HG03469 (cell line): ENCODE results near the gene MTHFR.
"Not testable (repeated sequence)": the region's sequence is repeated elsewhere in the genome, so short reads cannot be mapped to it uniquely, and the experiment has no call there.

ENCODE experiments used
- ATAC-seq: cut with Tn5 transposase; IDR thresholded peaks from one replicate; pipeline ENCODE4 v1.9.1; 2021; ENCODE audit warnings: mild to moderate bottlenecking, moderate library complexity, moderate number of reproducible peaks; ENCODE audit not compliant: unreplicated experiment

MTHFR gene

DNA sequence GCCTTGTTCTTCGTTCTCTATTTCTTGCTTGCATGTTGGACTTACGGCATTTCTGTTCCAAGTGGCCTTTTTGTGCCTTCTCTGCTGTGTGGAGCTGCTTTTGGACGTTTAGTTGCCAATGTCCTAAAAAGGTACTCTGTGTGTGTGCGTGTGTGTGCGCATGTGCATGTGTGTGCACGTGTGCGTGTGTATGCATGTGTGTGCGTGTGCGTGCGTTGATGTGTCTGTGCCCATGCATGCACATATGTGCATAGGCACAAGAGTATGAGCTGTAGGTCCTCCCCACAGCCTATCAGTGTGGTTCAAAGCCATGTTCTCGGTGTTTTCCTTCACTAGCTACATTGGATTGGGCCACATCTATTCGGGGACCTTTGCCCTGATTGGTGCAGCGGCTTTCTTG is 28.1 kb upstream of the MTHFR start:
- no peak for ATAC-seq

DNA sequence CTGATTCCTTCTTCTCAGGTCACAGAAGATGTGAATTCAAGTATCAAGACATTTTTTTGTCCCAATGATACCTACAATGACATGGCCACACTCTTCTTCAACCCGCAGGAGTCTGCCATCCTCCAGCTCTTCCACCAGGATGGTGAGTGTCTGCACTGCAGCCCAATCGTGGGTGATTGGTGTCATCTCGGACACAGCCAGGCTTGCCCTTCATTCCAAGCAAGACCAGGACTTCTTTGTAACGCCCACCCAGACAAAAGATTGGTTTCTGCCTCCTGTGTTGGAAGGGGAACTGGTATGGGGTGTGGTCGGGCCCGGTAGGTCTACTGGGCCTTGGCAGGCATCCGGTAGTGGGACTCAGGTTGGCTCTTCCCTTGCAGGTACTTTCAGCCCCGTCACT is 27.7 kb upstream of the MTHFR start:
- ATAC-seq, result no peak

DNA sequence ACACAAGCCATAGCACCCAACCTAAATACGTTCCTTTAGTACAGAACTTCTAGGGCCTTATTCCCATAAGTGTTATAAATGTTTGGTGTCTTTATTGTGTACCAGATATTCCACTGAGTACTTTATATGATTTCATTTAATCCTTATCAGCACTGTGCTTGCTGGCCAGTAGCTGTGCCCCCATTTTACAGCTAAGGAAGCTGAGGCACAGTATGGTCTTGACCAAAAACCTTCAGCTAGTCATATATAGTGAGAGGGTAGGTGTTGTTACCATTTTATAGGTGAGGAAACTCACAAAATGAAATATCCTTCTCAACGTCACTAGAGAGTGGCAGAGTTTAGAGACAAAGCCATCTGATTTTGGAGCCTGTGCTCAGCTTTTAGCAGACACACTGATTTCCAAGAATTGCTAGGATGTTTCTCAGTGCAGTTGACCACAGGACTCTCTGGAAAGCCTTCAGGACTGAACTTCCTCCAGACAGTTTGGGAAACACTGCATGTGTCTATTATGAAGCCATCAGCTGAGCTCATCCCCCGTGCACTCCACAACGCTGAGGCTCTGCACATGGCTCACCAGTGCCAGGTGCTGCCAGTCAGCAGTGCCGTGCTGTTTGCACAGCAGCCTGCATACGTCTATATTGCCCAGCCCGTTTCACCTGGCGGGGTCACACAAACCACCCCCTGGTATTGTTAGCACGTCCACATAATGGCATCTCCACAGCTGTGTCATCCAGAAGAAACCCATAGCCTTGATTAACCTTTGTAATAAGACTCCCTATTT is 26.4 kb upstream of the MTHFR start:
- ATAC-seq, result no peak

DNA sequence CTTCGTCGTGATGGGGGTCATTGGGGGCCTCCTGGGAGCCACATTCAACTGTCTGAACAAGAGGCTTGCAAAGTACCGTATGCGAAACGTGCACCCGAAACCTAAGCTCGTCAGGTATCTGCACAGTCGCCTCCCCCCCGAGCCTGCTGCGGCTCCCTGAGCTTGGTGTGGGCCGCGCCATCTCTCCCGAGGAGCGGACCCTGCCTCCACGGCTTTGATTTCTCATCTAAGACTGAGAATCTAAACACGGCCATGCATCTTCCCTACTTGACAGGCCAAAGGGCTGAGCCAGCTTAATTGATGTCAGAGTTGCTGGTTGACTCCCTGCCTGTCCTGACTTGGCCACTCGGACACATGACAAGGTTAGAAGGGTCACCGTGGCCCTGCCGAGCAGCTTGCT is 22.7 kb upstream of the MTHFR start:
- ATAC-seq, result no peak

DNA sequence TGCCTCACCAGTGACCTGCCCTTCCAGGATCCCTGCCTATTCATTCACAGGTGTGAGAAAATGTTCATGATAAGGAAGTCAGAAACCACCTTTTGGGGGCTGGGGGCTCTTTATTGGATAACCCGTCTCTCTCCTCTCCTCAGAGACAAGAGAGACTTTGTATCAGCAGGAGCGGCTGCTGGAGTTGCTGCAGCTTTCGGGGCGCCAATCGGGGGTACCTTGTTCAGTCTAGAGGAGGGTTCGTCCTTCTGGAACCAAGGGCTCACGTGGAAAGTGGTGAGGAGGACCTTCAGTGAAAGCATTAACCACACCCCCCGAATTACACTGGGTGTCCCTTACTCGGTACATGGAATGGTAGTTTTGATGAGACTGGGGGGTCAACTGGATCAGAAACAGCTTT is 21.2 kb upstream of the MTHFR start:
- no peak for ATAC-seq

DNA sequence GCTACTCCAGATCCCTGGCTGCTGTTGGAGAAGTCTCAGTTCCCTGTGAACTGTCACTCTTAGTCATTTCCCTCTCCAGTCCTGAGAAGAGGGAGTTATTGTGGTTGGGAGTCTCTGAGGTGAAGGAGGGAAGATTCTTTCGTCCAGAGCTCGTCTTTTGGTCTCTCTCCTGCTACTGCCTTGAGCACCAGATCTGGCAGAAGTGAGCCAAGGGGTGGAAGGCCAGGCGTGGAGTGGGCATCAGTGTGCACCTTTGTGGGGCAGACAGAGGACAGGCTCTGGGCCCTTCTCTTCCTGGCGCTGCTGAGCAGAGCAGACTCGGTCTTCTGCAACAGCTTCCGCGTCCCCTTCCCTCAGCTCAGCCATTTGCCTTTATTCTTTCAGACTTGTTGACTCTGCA is 19.4 kb upstream of the MTHFR start:
- no peak for ATAC-seq

DNA sequence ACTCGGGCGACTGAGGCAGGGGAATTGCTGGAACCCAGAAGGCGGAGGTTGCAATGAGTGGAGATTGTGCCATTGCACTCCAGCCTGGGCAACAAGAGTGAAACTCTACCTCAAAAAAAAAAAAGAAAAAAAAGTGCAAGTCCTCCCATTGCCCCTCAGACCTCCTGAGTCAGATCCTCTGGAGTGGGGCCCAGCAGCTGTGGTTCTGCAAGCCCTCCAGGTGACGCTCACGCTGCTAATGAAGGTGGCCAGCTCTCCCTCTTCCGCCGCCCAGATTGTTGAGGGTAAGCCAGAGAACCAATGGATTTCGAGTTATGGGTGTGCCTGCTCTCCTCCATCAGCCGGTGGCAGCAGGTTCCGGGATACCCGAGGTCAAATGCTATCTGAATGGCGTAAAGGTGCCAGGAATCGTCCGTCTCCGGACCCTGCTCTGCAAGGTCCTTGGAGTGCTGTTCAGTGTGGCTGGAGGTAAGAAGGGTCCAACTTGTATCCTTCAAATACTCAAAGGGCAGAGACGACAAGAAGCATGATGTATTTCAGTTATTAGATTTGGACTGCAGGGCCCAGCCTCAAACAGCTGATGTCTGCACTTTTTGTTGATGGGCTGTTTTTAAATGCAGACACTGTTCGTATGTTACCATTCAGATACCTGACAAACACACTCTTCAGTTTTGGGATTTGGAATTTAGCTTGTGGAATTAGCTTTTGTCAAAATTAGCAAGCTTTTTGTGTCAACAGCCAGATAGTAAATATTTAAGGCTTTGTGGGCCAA is 17.8 kb upstream of the MTHFR start:
- ATAC-seq, result no peak

DNA sequence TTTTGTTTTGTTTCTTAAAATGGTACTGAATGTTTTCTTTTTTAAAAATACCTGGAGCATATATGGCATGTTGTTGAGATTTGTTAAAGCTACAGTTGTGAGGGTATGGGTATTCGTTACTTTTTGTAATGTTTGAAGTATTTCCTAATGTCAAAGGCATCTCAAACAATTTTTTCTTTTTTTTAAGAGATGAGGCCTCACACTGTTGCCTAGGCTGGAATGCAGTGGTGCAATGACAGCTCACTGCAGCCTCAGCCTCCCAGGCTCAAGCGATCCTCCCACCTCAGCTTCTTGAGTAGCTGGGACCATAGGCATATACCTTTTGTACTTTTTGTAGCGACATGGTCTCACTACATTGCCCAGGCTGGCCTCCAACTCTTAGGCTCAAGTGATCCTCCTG is 16.3 kb upstream of the MTHFR start:
- ATAC-seq, result no peak

DNA sequence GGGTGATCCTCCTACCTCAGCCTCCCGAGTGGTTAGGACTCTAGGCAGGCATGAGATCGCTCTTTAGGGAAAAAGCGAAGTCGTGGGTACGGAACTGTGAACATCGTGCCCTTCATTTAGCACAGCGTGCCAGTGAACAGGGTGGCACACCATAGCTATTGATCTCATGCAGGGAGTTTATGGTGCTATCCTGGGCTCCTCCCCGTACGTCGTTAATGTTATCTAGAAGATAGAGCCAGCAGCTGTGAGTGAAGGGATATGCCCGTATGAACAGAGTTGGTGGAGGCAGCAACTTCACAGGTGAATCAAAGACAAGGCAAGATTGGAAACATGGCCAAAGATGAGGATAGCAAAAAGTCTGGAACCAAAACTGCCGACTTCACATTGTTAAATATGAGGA is 11.4 kb upstream of the MTHFR start:
- ATAC-seq, result no peak

DNA sequence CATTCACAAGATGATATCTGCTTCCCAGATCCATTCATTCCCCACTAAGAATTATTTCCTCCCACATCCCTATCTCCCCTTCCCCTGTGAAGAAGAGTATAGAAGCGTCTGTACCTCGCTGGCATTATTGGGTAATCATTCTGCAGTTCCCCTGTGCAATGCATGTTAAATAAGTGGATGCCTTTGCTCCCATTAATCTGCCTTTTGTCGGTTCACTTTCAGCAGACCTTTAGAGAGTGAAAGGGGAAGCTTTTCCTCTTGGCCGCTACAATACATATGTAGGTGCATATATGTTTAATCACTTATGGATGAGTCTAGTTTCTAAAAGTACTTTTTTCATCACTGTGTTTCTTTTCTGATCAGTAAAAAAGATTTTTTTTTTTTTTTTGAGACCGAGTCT is 7.3 kb upstream of the MTHFR start:
- ATAC-seq, result no peak

DNA sequence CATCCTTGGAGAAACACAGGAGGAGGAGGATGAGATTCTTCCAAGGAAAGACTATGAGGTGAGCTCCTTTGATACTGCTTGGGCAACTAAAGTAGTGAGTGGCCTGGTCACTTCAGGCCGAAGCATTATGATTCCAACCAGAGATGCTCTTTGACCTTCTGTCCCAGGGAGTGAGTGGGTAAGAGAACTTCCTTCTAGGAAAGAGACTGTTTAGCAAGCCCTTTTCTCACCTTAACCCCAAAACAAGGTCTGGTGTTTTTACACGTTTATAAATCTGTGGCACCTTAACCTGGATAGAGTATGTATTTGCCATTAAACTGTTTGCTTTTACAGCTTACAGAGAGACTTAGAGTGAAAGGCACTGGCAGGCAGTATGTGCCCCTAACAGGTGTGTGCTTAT is 1.4 kb upstream of the MTHFR start:
- no peak for ATAC-seq

DNA sequence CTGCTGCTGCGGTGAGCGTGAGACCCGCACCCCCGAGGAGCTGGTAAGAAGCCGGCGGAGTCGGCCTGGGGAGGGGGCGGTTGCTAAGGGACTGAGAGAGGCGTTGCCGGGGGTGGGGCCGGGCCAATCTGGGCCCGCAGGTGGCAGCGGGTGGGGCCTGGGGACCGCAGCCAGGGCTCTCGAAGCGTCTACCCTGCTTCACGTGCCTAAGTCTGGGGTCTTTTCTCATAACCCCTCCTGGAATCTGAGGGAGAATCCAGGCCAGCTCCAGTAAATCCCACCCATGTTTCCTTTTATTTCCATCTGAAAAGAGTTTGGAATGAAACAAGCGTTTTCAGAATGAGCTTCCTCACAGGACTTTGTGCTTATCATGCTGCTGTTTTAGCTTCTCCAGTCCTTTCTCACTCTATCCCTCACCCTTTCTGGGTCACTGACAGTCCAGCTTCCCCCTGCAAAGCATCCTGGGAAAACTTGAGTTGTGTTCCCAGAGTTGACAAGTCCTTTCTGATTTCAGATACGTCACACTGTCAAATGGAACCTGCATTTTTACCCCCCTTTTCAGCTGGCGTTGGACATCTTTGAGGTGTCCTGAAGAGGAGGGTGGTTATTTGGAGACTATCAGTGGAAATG is 658 bp upstream of the MTHFR start:
- peak; percentile 18 for ATAC-seq

DNA sequence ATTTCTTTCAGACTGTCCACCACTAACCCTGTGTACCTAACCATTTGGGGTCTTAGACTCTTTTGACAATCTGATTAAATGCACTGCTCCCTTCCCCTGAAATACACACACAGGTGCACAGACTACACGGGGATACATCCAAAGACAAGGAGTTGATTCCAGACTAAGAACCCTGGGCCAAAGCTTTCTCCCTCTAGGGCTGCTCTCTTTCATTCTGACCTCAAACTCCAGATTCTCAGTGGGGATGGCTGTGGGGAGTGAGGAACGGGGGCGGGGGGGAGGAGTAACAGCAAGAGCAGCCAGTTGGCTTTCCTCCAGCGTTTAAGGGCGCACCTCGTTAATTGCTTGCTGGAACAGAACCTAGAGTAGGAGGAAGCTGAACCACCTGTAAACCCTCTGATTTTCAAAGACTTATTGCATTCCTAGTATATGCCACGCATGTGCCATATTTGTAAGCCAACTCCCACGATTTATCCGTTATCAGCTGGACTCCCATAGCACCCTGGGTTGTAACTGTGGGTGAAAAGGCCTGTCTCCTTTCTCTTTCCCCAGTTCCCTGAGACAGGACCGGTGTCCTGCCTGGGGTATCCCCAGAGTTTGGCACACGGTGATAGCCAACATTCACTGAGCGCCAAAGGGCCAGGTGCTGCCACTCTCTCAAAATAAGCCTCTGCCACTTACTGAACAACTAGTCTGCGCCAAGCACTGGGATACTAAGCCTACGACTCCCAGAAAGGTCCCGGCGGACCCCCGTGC is 920 bp downstream of the MTHFR start:
- ATAC-seq, result no peak

DNA sequence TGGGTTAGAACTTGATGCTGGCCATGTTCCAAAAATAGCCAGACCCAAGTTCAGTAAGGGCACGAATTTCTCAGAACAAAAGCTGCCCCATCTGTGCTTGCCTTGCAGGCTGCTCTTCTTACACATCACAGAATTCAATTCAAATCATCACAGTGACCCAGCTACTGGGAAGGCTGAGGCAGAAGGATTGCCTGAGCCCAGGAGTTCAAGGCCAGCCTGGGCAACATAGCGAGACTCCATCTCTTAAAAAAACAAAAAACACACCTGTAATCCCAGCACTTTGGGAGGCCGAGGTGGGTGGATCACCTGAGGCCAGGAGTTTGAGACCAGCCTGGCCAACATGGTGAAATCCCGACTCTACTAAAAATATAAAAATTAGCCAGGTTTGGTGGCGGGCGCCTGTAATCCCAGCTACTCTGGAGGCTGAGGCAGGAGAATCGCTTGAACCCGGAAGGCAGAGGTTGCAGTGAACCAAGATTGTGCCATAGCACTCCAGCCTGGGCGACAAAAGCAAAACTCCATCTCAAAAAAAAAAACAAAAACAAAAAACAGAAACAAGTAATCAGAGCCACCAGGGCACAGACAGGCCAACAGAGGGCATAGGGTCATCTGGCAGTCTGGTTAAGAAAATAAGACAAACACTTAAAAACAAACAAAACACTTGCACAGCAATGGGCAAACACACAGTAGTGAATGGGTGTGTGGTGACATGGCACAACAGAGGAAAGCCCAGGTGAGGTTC is 1.7 kb downstream of the MTHFR start:
- not testable (repeated sequence) for ATAC-seq

DNA sequence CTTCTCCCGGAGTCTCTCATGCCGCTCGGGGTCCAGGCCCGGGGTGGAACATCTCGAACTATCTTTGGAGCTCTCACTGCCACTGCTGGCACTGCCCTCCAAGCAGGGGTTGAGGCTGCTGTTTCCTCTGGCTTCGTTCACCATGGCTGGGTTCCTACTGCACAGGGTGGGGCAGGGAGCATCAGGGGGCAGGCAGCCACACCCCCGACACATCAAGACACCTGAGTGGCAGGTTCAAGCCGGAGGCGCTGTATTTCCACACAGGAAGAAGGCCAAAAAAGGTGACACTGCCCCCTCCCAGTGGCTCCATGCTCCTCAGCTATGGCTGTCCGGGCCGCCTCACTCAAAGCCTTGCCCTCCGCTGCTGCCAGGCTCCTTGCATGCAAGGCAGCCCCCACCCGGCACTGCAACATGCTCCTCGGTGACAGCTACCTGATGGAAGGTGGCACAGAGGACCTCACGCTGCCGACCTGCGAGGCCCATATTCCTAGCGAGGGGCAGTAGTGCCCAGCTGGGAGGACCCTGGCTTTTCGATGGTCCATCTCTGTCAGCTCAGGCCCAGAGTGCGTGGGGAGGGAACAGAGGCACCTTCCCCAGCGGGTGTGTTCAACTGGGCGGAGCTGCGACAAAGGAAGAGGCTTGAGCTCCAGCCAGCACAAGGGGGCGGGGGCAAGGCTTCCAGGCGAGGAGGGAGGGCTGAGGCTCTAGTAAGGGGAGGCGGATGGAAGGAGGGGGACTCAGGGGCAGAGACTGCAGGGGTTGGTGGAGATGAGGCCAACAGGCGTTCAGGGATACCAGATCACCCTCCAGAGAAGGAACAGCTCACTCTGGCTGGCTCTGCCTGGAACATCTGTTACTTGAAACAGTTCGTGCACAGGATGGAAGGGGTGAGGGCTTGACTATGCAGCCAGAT is 2.5 kb downstream of the MTHFR start:
- no peak for ATAC-seq

DNA sequence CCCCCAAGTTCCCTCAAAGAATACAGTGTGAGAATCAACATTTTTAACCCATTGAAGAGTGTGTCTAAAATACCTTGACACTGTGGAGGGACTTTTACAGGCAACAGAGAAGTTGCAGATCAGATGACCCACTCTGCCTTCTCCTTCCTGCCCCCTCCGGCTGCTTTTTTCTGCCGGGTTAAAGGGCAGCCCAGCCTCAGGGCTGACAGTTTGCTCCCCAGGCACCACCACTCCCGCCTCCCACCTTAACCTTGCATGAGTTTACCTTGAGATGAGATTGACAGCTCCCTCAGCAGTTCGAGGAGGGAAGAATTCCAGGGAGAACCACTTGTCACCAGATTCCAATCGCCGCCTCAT is 3.2 kb downstream of the MTHFR start:
- no peak for ATAC-seq

DNA sequence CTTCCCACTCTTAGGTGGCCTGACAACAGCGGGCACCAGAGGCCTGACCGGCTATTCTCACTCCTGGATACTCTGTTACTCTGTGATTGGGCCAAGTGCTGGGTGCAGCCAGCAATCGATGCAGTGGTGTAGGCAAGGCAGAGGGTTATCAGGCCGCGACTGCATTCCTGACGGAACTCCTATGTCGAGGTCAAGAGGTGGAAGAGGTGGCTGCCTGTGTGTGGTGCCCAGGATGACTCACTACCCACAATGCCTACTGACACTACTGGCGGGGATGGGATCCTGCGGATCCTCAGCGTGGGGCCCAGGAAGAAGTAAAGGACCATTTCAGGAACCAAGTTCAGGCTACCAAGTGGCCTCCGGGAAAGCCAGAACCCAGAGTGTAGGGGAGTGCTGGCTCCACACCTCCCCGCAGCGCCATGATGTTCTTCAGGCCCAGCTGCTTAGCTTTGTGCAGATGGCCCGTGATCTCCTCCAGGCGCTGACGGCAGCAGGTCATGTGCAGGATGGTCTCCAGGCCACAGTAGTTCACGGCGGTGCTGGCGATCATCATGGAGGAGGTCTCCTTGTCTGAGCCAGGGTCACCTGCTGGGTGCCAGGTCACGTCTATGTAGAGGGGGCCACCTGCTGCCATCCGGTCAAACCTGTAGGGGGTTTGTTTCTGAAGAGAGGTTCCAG is 4.9 kb downstream of the MTHFR start:
- ATAC-seq, result no peak

DNA sequence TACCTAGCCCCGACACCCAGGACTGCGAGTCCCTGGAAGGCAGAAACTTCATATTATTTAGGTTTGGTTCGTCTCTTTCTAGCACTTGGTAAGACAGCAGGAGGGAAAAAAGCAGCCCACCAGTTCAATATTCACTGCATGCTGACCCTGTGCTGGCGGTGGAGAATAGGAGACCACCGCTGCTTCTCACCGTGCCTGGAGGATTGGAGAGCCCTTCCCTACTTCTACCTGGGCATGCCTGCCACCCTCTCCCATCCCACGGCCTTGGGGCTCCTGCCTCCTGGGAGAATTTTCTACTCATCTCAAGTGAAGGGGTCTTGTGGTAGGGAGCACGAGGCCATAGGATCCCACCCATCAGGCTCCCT is 5.4 kb downstream of the MTHFR start:
- ATAC-seq, result no peak

DNA sequence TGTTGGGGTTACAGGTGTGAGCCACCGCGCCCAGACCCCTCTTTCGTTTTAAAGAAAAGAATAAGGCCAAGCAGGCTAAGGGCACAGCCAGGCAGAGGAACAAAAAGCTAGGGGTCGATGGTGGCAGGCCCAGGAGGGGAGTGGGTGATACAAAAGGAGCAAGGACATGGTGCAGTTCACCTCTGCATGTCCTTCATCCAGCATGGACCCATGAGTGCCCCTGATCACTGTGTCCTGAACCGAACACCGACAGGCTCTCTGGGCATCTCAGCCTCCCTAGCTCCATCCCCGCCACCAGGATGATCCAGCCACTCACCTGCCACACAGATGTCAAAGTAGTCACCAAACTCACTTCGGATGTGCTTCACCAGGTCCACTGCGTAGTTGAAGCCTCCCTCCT is 5.9 kb downstream of the MTHFR start:
- no peak for ATAC-seq
